Erythroblast (primary cell): ENCODE results near the gene METTL27.

Experiments
- GATA1 ChIP-seq: IDR thresholded peaks from 2 replicates; pipeline ENCODE4 v1.6.1; 2011; ENCODE audit warnings: low read depth, mild to moderate bottlenecking, control low read depth, low read length, moderate library complexity
- POLR2A ChIP-seq: IDR thresholded peaks from 2 replicates; pipeline ENCODE4 v1.6.1; 2011; ENCODE audit warnings: mild to moderate bottlenecking, low read length

- TF ChIP-seq POLR2A (no peak), GATA1 (no peak)
Measured at GRCh38 chr7:73882047-73882402, 39.7 kb upstream of the METTL27 start.
